Neutrophil (primary cell): Measurements from ENCODE around the gene GTF2H1.

ENCODE experiments used
- H3K27ac ChIP-seq: fragments of 200-600 bp; sonication (generic); 2 replicates; pipeline ENCODE4 v1.5.1; 2016; ENCODE audit warnings: mild to moderate bottlenecking, moderate library complexity
- H3K27me3 ChIP-seq: fragments of 200-600 bp; sonication (generic); 2 replicates; pipeline ENCODE4 v1.6.0; 2016; ENCODE audit warnings: mild to moderate bottlenecking
- H3K36me3 ChIP-seq: fragments of 200-600 bp; sonication (generic); 2 replicates; pipeline ENCODE4 v1.5.1; 2017
- H3K4me1 ChIP-seq, 2 experiments: fragments of 200-600 bp in 1 of 2; sonication (generic) in 1 of 2; 1 replicate in 1 of 2; 2 replicates in 1 of 2; pipeline versions ENCODE4 v1.5.1 to v1.6.1; 2013 to 2016; ENCODE audit warnings: low read depth in 1 of 2, low read length in 1 of 2, mild to moderate bottlenecking in 1 of 2, moderate library complexity in 1 of 2; ENCODE audit not compliant: control insufficient read depth in 1 of 2, insufficient read depth in 1 of 2
- H3K4me3 ChIP-seq, 2 experiments: fragments of 200-600 bp in 1 of 2; sonication (generic) in 1 of 2; 1 replicate in 1 of 2; 2 replicates in 1 of 2; pipeline ENCODE4 v1.5.1; 2013 to 2016; ENCODE audit warnings: low read depth in 1 of 2, low read length in 1 of 2, mild to moderate bottlenecking in 1 of 2, moderate library complexity in 1 of 2
- H3K9me3 ChIP-seq: fragments of 200-600 bp; sonication (generic); 2 replicates; pipeline ENCODE4 v1.5.1; 2016
- TF ChIP-seq, protein P1 (sequence below): fragments of 200-600 bp; sonication (generic); IDR thresholded peaks from 2 replicates; pipeline ENCODE4 v1.5.1; 2016; ENCODE audit warnings: antibody characterized with exemption

The GTF2H1 gene

GRCh38 chr11:18366286-18366685, 43.9 kb downstream of the GTF2H1 start:
- H3K9me3 ChIP-seq, result no peaks in the 10 kb centered on the region
- H3K27ac ChIP-seq, result peak overlapping the region; percentile 42
- no peak overlapping the region for H3K4me3 ChIP-seq
- H3K4me1 ChIP-seq, result peaks cover 11 to 20% of the 10 kb centered on the region in 2 experiments
- H3K27me3 ChIP-seq, result no peaks in the 10 kb centered on the region
- TF ChIP-seq, protein P1, sequence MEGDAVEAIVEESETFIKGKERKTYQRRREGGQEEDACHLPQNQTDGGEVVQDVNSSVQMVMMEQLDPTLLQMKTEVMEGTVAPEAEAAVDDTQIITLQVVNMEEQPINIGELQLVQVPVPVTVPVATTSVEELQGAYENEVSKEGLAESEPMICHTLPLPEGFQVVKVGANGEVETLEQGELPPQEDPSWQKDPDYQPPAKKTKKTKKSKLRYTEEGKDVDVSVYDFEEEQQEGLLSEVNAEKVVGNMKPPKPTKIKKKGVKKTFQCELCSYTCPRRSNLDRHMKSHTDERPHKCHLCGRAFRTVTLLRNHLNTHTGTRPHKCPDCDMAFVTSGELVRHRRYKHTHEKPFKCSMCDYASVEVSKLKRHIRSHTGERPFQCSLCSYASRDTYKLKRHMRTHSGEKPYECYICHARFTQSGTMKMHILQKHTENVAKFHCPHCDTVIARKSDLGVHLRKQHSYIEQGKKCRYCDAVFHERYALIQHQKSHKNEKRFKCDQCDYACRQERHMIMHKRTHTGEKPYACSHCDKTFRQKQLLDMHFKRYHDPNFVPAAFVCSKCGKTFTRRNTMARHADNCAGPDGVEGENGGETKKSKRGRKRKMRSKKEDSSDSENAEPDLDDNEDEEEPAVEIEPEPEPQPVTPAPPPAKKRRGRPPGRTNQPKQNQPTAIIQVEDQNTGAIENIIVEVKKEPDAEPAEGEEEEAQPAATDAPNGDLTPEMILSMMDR, result no peak
- H3K36me3 ChIP-seq, result peaks cover 32% of the 10 kb centered on the region

DNA sequence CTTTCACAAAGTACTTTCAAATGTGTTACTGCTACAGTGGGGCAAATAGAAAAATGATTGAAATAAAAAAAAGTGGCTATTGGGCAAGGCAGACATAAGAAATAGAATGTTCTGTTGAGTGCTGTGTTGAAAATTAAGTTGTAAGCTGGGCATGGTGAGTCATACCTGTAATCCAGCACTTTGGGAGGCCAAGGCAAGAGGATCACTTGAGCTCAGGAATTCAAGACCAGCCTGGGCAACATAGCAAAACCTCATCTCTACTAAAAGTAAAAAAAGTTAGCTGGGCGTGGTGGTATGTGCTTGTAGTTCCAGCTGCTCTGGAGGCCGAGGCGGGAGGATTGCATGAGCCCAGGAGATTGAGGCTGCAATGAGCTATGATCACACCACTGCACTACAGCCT, 45.1 kb downstream of the GTF2H1 start:
- Histone ChIP-seq H3K4me1 (peaks cover 11 to 20% of the 10 kb centered on the region in 2 experiments), H3K9me3 (no peaks in the 10 kb centered on the region), H3K27ac (no peak overlapping the region), H3K4me3 (no peak overlapping the region), H3K36me3 (peaks cover 23% of the 10 kb centered on the region), H3K27me3 (no peaks in the 10 kb centered on the region)
- TF ChIP-seq, protein P1, result no peak

- Histone ChIP-seq H3K27ac (no peak overlapping the region), H3K27me3 (no peaks in the 10 kb centered on the region), H3K36me3 (peaks cover 16% of the 10 kb centered on the region), H3K4me3 (no peak overlapping the region), H3K9me3 (no peaks in the 10 kb centered on the region), H3K4me1 (peaks cover 11 to 20% of the 10 kb centered on the region in 2 experiments)
- TF ChIP-seq, protein P1, result no peak
These were observed 45.9 kb downstream of the GTF2H1 start for GRCh38 chr11:18368221-18368620.

GRCh38 chr11:18369398-18369797, 47.0 kb downstream of the GTF2H1 start:
- H3K4me1 ChIP-seq, result peaks cover 11 to 20% of the 10 kb centered on the region in 2 experiments
- peaks cover 4% of the 10 kb centered on the region for H3K36me3 ChIP-seq
- TF ChIP-seq, protein P1, result no peak
- no peak overlapping the region for H3K27ac ChIP-seq
- H3K27me3 ChIP-seq, result no peaks in the 10 kb centered on the region
- H3K9me3 ChIP-seq, result no peaks in the 10 kb centered on the region
- H3K4me3 ChIP-seq, result no peak overlapping the region

GRCh38 chr11:18371279-18371678, 48.9 kb downstream of the GTF2H1 start:
- Histone ChIP-seq H3K36me3 (no peaks in the 10 kb centered on the region), H3K27ac (no peak overlapping the region), H3K4me1 (peaks cover 3 to 11% of the 10 kb centered on the region in 2 experiments), H3K4me3 (no peak overlapping the region), H3K9me3 (no peaks in the 10 kb centered on the region), H3K27me3 (no peaks in the 10 kb centered on the region)
- TF ChIP-seq, protein P1, result no peak

DNA sequence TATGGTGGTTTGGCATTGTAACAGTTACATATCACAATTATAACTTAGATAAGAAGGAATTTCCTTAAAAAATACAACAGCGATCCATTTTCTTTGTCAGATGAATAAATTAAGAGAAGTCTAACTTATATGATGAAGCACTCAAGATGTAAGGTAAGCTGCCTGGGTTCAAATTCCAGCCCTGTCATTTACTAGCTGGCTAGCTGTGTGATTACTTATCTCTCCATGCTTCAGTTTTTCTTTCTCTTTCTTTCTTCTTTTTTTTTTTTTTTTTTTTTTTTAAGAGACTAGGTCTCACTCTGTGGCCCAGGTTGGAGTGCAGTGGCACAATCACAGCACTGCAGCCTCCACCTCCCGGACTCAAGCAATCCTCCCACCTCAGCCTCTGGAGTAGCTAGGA, 49.8 kb downstream of the GTF2H1 start:
- TF ChIP-seq, protein P1, result no peak
- no peaks in the 10 kb centered on the region for H3K9me3 ChIP-seq

More for the DNA sequence above, 49.8 kb downstream of the GTF2H1 start:
- H3K27ac ChIP-seq, result no peak overlapping the region
- no peaks in the 10 kb centered on the region for H3K36me3 ChIP-seq
- no peak overlapping the region for H3K4me3 ChIP-seq
- no peaks in the 10 kb centered on the region for H3K27me3 ChIP-seq
- H3K4me1 ChIP-seq, result peaks cover 0 to 2% of the 10 kb centered on the region in 2 experiments
